GM19023 (cell line): ENCODE measurements around the gene ASPRV1.
"Not testable (repeated sequence)": the region's sequence is repeated elsewhere in the genome, so short reads cannot be mapped to it uniquely, and the experiment has no call there.

Source experiments
- ATAC-seq: cut with Tn5 transposase; IDR thresholded peaks from one replicate; pipeline ENCODE4 v1.9.1; 2021; ENCODE audit warnings: mild to moderate bottlenecking, moderate library complexity; ENCODE audit not compliant: unreplicated experiment

The ASPRV1 gene

GRCh38 chr2:69962986-69963730 is 1.7 kb upstream of the ASPRV1 start:
- no peak for ATAC-seq

DNA sequence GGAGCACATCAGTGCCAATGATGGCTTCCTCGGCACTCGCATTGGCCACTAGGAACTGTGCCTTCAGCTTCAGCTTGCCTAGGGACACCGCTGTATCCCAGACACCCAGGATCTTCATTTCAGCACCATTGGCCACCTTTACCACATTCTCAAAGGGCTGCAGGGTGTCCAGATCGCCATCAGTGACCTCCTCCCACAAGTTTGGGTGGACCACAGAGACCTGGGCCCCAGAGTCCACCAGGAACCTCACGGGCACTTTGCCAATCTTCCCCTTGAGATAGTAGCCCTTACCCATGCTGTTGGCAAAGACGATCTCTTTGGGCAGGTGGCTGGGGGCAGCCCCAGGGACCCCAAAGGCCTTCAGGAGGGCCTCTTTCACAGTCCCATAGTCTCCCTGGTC is 610 bp downstream of the ASPRV1 start:
- no peak for ATAC-seq

DNA sequence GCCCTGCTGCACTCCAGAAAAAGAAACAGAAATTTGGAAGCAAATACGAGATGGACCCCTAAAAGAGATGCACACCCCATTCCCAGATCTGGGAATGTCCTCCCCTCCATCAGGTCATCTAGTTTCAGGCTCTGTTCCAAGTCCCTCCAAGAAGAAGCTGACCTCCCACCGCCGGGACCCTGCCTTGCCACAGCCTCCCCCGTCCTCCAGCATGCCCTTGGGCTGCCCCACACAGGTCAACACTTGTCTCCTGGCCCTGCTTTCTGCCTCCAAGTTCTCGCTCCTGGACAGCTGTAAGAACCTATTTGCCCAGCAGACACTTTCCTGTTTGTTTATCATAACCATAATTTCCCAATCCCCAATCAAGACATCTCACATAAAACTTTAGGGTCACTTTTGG is 2.0 kb downstream of the ASPRV1 start:
- no peak for ATAC-seq

DNA sequence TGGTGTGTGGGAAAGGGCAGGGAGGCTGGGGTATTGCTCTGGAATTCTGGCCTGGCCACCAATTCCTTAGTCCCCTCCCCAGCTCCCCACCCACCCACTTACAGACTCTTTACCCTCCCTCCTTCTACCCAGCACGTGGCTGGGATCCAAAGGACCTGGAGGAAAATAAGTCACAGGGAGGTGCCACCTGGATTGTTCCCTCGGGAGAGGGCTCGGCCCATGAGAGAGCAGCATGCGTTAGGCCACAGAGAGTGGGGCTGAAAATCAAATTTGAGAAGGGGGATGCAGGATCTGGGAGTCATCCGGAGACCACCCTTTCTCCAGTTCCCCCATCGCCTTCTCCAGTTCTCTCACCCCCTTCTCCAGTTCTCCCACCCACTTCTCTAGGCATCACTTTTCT is 3.0 kb downstream of the ASPRV1 start:
- no peak for ATAC-seq

DNA sequence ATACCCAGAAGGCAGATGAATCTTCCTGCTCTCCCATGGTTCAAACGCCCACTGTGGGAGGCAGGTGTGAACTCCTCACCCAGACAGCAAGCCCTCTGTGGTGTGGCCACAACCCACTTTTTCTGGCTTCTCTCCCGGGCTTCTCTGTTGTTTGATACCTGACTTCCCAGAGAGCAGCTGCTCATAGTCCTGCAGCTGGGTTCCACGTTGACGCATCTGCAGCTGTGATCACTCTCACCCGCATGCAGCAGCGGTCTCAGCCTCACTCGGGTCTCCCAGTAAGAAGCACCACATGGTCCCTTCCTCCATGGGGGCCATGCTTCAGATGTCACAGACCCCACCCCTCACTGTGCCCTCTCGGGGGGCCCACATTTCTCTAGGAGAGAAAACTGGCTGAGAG is 3.5 kb downstream of the ASPRV1 start:
- no peak for ATAC-seq

DNA sequence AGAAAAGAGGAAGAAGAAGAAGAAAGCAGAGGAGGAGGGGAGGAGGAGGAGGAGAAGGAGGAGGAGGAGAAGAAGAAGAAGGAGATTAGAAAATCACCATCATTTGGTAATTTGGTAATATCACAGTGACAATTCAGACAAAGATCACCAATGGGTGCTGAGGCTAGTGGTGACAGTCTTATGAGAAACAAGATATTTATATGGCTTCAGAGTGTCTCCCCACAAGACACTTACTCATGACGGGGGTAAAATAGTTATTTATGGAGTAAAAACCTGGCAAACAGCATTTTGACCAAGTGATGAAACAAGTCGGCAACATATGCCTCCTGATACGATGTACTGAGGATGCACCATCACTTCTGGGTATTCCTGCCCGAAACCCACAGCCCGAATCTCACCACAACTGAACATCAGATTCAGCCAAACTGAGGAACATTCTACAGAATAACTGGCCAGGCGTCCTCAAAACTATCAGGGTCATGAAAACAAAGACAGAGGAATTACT is 4.9 kb downstream of the ASPRV1 start:
- ATAC-seq = no peak

- no peak for ATAC-seq
Measured at GRCh38 chr2:69955029-69955428, 6.4 kb downstream of the ASPRV1 start.

DNA sequence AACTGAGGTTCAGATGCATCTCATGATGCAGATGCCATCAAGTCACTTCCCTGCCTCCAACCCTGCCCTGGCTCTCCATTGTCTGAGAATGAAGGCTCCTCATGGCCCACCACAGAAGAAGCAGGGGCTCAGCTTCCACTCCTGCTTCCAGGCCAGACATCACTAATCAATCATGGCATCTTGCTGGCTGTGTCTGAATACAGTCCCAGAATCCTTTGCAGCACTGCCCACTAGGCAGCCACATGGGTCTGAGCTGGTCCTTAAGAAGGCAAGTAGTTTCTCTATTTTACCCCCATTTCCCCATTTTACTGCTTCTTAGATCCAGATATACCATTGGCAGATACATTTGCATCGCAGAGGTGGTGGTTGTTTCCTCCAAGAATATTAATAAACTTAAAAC is 7.3 kb downstream of the ASPRV1 start:
- no peak for ATAC-seq

- no peak for ATAC-seq
Measured at GRCh38 chr2:69952336-69953115, 8.9 kb downstream of the ASPRV1 start.

- not testable (repeated sequence) for ATAC-seq
Measured at GRCh38 chr2:69950671-69951070, 10.8 kb downstream of the ASPRV1 start.

GRCh38 chr2:69950241-69950640 is 11.2 kb downstream of the ASPRV1 start:
- no peak for ATAC-seq

DNA sequence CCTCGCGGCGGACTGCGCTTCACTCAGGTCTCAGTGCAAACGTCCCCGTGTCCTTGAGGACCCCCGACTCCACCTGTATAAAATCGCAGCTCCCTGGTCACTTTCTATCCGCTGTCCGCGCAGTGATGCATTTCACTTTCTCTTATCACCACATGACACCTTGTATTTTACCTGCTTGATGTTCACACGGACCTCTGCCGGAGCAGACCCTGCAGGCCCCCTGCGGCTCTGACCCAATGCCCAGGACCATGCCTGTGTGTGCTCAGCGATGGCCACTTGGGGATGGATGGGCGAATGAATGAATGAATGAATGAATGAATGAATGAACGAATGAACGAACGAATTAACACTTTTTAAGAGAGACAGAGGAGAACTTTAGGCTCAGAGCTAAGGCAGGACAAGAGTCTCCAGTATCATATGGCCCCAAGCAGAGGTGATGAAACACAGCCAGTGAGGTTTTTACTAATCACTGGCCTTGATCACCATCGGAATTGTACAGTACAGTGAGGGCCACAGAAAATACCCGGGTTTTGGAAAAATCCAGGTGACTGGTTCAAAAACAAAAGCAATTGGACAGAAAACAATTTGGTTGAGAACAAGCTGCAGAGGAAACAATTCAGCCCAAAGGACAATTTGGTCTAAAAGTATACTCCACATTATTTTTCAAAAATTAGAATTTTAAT is 12.3 kb downstream of the ASPRV1 start:
- no peak for ATAC-seq

DNA sequence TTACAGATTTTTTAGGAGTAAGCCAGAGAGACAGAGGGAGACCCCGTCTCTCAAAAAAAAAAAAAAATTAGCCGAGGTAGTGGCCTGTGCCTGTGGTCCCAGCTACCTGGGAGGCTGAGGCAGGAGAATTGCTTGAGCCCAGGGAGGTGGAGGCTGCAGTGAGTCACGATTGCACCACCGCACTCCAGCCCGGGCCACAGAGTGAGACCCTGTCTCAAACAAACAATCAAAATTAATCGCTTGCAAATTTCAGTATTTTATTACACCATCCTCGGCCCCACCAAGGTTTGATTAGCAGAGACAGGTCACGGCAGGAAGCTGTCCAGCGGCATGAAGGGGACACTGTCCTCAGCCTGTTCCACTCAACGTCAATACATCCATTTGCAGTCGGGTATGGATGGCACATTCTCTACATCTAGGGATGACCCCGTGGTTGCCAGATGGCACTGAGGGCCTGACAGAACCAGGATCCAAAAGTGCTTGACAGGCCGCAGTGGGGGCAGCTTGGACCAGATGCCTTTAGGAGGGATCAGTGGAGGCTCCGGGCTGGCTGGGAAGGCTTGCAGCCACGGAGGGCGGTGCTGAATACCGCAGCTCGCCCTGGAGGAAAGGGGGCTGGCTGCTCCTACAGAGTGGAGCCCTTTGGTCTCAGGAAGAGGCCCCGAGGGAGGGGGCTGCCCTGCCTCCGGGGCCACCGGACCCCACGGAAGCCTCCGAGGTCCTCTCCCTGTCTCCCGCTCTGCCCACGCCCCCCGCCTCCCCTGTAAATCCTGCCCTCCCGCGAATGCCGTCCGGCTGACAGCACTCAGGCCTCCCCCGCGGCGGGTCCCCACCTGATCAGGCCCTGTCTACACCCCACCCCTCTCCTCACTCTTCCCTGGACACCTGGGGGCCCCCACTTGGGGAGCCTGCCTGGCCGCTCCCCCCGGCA is 13.1 kb downstream of the ASPRV1 start:
- no peak for ATAC-seq

- no peak for ATAC-seq
Measured at GRCh38 chr2:69947325-69947931, 14.0 kb downstream of the ASPRV1 start.

GRCh38 chr2:69946351-69947324 is 14.8 kb downstream of the ASPRV1 start:
- ATAC-seq = peak; percentile 88

GRCh38 chr2:69945941-69946340 is 15.5 kb downstream of the ASPRV1 start:
- no peak for ATAC-seq

- ATAC-seq = no peak
Measured at GRCh38 chr2:69945441-69945840, 16.0 kb downstream of the ASPRV1 start.

- ATAC-seq = no peak
Measured at GRCh38 chr2:69944756-69945155, 16.7 kb downstream of the ASPRV1 start.
